Omental fat pad (tissue), 4 donors: Measurements from ENCODE around the gene MKLN1. TPM values are rescaled to one million over a fixed set of nuclear protein-coding genes. Genes with fewer than 3 reads are reported as not detected.
"Not testable (repeated sequence)": the region's sequence is repeated elsewhere in the genome, so short reads cannot be mapped to it uniquely, and the experiment has no call there.

Experiments used
- ATAC-seq: fragments of 150-250 bp; one replicate; pipeline ENCODE4 v1.9.1; 2016; ENCODE audit warnings: mild to moderate bottlenecking, moderate library complexity; ENCODE audit not compliant: low FRiP score
- DNase-seq: peaks from one replicate; pipeline ENCODE4 v3.0.0-alpha.2; 2019; ENCODE audit warnings: low spot score
- CTCF ChIP-seq, 3 donors: fragments of 450-650 bp; IDR thresholded peaks; one replicate each; pipeline ENCODE4 v1.5.1; 2016 to 2017; ENCODE audit warnings: antibody characterized with exemption in 3 of 3, mild to moderate bottlenecking in 3 of 3, moderate library complexity in 2 of 3
- total RNA-seq, 4 donors: library from RNA; depleted of rRNA; stranded (reverse); fragments of >200 nt; gene quantifications; one replicate each; pipeline ENCODE4 v1.1.0, GENCODE V29; 2016

Gene MKLN1
- total RNA-seq, 4 donors from 2014 or later: 48.9 to 108 (median 49.8) TPM

- TF ChIP-seq CTCF (IDR thresholded peaks at IDR 0.05): no peak
- ATAC-seq (no peak), DNase-seq (no peak)
Observed at GRCh38 chr7:131326576-131326975, 1.1 kb upstream of the MKLN1 start.

- DNase-seq (no peak), ATAC-seq (peak; percentile 49)
- TF ChIP-seq CTCF (IDR thresholded peaks at IDR 0.05): no peak
Observed at GRCh38 chr7:131327049-131327625, 539 bp upstream of the MKLN1 start.

GRCh38 chr7:131328377-131329175 is 900 bp downstream of the MKLN1 start:
- no peak for ATAC-seq
- no peak for DNase-seq
- no peak for TF ChIP-seq CTCF (IDR thresholded peaks at IDR 0.05)

GRCh38 chr7:131329176-131329570 is 1.5 kb downstream of the MKLN1 start:
- ATAC-seq (no peak), DNase-seq (no peak)
- no peak for TF ChIP-seq CTCF (IDR thresholded peaks at IDR 0.05)

- DNase-seq (no peak), ATAC-seq (no peak)
- TF ChIP-seq CTCF (IDR thresholded peaks at IDR 0.05): no peak
Observed at GRCh38 chr7:131330299-131330698, 2.6 kb downstream of the MKLN1 start.

GRCh38 chr7:131331806-131332205 is 4.1 kb downstream of the MKLN1 start:
- no peak for ATAC-seq
- no peak for DNase-seq
- no peak for TF ChIP-seq CTCF (IDR thresholded peaks at IDR 0.05)

- DNase-seq, ATAC-seq: not testable (repeated sequence)
Observed at GRCh38 chr7:131332729-131333128, 5.1 kb downstream of the MKLN1 start.
